WTC11 (cell line): Measurements from ENCODE around the gene MED15.

Experiments
- ARID4B ChIP-seq: sonication (generic); formaldehyde crosslinking; IDR thresholded peaks from 2 replicates; pipeline ENCODE4 v1.8.0; 2023; ENCODE audit warnings: missing genetic modification reagents, mild to moderate bottlenecking, borderline replicate concordance
- CBFB ChIP-seq: sonication (generic); formaldehyde crosslinking; IDR thresholded peaks from 2 replicates; pipeline ENCODE4 v1.8.1; 2022; ENCODE audit warnings: mild to moderate bottlenecking, low read depth, missing genetic modification reagents
- CTCF ChIP-seq: fragments of 200-600 bp; IDR thresholded peaks from 2 replicates; pipeline ENCODE4 v1.8.0; 2022; ENCODE audit warnings: antibody characterized with exemption
- JUN ChIP-seq: sonication (generic); formaldehyde crosslinking; IDR thresholded peaks from 2 replicates; pipeline ENCODE4 v1.8.0; 2023; ENCODE audit warnings: mild to moderate bottlenecking, missing genetic modification reagents
- MYBL2 ChIP-seq: sonication (generic); formaldehyde crosslinking; IDR thresholded peaks from 2 replicates; pipeline ENCODE4 v1.8.1; 2023; ENCODE audit warnings: mild to moderate bottlenecking, moderate library complexity, missing genetic modification reagents
- NFATC4 ChIP-seq: fragments of 250-450 bp; sonication (Bioruptor Pico); IDR thresholded peaks from 2 replicates; pipeline ENCODE4 v1.9.0; 2021; ENCODE audit warnings: mild to moderate bottlenecking
- NR1H2 ChIP-seq: sonication (generic); formaldehyde crosslinking; IDR thresholded peaks from 2 replicates; pipeline ENCODE4 v1.9.0; 2021; ENCODE audit warnings: mild to moderate bottlenecking, moderate library complexity, missing genetic modification reagents
- NR3C1 ChIP-seq: sonication (generic); formaldehyde crosslinking; conservative IDR thresholded peaks from 2 replicates; pipeline ENCODE4 v1.8.1; 2023; ENCODE audit warnings: low read depth, mild to moderate bottlenecking, missing genetic modification reagents
- RORB ChIP-seq: fragments of 250-450 bp; sonication (Bioruptor Pico); IDR thresholded peaks from 2 replicates; pipeline ENCODE4 v1.9.0; 2021; ENCODE audit warnings: mild to moderate bottlenecking
- SOX15 ChIP-seq: fragments of 250-450 bp; sonication (Bioruptor Pico); IDR thresholded peaks from 2 replicates; pipeline ENCODE4 v1.9.0; 2021; ENCODE audit warnings: mild to moderate bottlenecking
- ZBTB21 ChIP-seq: sonication (generic); formaldehyde crosslinking; IDR thresholded peaks from 2 replicates; pipeline ENCODE4 v1.8.1; 2023; ENCODE audit warnings: mild to moderate bottlenecking, missing genetic modification reagents, borderline replicate concordance
- ZNF512 ChIP-seq: sonication (generic); formaldehyde crosslinking; IDR thresholded peaks from 2 replicates; pipeline ENCODE4 v1.8.1; 2022; ENCODE audit warnings: missing genetic modification reagents, borderline replicate concordance
- TF ChIP-seq, protein P1 (sequence below): sonication (generic); formaldehyde crosslinking; IDR thresholded peaks from 2 replicates; pipeline ENCODE4 v1.8.1; 2022; ENCODE audit warnings: mild to moderate bottlenecking, moderate library complexity, missing genetic modification reagents
- TF ChIP-seq, protein P2 (sequence below): sonication (generic); formaldehyde crosslinking; IDR thresholded peaks from 2 replicates; pipeline ENCODE4 v1.8.0; 2022; ENCODE audit warnings: mild to moderate bottlenecking, missing genetic modification reagents

DNA sequence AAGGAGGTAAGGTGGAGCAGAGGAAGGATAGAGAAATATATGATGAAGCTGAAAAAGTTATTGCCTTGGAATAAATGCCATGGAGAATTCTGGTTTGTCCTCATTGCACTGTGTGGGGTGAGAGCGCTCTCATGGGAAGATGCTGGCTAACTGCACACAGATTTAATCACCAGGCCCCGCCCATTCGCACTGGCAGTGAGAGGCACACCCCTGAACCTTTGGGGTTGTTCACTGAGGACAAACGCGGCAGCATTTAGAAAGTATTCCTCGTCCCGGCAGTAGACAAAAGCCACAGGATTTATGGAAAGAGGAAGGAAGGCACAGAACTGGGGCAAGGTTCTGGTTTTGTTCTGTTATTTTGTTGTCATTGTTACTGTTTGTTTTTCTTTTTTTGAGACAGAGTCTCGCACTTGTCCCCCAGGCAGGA lies 70.2 kb downstream of the MED15 start:
- TF ChIP-seq NR1H2 (CRISPR knock-in tag) (no peak), MYBL2 (CRISPR knock-in tag) (no peak), CTCF (no peak), RORB (CRISPR knock-in tag) (no peak), ZBTB21 (CRISPR knock-in tag) (no peak), ARID4B (CRISPR knock-in tag) (no peak), SOX15 (CRISPR knock-in tag) (no peak), JUN (no peak), NR3C1 (CRISPR knock-in tag) (no peak), CBFB (CRISPR knock-in tag) (no peak), ZNF512 (CRISPR knock-in tag) (no peak), NFATC4 (no peak)
- TF ChIP-seq, protein P1, sequence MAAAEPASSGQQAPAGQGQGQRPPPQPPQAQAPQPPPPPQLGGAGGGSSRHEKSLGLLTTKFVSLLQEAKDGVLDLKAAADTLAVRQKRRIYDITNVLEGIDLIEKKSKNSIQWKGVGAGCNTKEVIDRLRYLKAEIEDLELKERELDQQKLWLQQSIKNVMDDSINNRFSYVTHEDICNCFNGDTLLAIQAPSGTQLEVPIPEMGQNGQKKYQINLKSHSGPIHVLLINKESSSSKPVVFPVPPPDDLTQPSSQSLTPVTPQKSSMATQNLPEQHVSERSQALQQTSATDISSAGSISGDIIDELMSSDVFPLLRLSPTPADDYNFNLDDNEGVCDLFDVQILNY: no peak
- TF ChIP-seq, protein P2, sequence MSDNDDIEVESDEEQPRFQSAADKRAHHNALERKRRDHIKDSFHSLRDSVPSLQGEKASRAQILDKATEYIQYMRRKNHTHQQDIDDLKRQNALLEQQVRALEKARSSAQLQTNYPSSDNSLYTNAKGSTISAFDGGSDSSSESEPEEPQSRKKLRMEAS (CRISPR knock-in tag): no peak
